Retinal pigment epithelial cell (primary cell): ENCODE results near the gene PPP2R5E.

Experiments
- DNase-seq: peaks from one replicate; pipeline ENCODE4 v3.0.0-alpha.2; 2010; ENCODE audit warnings: low read depth
- H3K4me3 ChIP-seq: 2 replicates; pipeline ENCODE4 v1.5.1; 2011; ENCODE audit warnings: mild to moderate bottlenecking, low read length, control low read depth, moderate library complexity
- TF ChIP-seq, protein P1 (sequence below): conservative IDR thresholded peaks from 2 replicates; pipeline ENCODE4 v1.5.1; 2011; ENCODE audit warnings: low read depth, low read length, control low read depth, inconsistent platforms

The PPP2R5E gene

GRCh38 chr14:63394841-63395240 is 148.3 kb downstream of the PPP2R5E start:
- TF ChIP-seq, protein P1, sequence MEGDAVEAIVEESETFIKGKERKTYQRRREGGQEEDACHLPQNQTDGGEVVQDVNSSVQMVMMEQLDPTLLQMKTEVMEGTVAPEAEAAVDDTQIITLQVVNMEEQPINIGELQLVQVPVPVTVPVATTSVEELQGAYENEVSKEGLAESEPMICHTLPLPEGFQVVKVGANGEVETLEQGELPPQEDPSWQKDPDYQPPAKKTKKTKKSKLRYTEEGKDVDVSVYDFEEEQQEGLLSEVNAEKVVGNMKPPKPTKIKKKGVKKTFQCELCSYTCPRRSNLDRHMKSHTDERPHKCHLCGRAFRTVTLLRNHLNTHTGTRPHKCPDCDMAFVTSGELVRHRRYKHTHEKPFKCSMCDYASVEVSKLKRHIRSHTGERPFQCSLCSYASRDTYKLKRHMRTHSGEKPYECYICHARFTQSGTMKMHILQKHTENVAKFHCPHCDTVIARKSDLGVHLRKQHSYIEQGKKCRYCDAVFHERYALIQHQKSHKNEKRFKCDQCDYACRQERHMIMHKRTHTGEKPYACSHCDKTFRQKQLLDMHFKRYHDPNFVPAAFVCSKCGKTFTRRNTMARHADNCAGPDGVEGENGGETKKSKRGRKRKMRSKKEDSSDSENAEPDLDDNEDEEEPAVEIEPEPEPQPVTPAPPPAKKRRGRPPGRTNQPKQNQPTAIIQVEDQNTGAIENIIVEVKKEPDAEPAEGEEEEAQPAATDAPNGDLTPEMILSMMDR: no peak
- no peak overlapping the region for H3K4me3 ChIP-seq
- no peak for DNase-seq

- no peak for DNase-seq
- TF ChIP-seq, protein P1: no peak
- H3K4me3 ChIP-seq: no peak overlapping the region
Observed at GRCh38 chr14:63394432-63394831, 148.7 kb downstream of the PPP2R5E start.

DNA sequence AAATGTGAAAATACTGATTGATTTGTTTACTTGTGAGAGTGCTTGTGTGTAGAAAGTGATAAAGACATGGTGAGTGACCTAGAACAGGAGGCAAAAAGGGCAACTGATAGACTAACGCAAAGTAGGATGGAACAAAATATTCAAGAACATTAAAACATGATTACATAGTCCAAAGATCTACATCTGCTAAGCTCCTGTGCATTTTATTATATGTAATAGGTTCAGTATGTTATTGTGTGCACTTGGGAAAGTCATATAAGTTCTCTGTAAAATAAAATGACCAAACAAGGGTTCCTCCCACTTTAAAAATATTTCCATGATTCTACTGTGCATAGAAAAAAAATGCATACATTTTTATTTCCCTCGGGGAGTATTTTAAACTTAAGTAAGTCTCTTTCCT is 150.2 kb downstream of the PPP2R5E start:
- no peak overlapping the region for H3K4me3 ChIP-seq
- TF ChIP-seq, protein P1: no peak
- DNase-seq: no peak

GRCh38 chr14:63392236-63392635 is 150.9 kb downstream of the PPP2R5E start:
- DNase-seq: no peak
- TF ChIP-seq, protein P1: no peak
- H3K4me3 ChIP-seq: no peak overlapping the region

DNA sequence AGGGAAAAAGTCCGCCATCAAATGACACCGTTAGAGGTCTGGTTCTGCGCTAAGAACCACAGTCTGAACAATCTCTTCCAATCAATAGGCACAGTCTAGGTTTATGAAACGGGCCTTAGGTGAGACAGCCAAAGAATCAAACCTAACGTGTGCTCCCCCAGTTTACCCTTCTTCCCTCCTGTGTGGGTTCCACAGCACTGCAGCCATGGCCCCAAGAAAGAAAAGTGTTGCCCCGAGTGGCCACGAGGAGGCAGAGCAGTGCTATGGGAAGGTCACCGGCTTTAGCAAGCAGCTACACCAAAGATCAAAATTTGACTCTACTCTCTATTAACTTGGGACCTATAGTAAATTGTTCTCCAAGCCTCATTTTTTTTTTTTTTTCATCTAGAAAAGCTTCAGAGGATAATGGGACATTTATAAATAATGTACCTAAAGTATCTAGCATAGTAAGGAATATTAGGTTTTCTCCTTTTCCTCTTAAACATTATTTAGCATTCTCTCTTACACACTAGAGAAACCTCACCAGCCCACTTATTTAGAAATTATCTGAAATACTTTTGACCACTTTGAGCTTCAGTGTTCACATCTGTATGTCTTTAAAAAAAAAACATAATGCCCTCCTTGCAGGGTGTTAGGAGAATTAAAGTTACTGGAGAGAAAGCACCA is 154.3 kb downstream of the PPP2R5E start:
- DNase-seq: peak; percentile 3
- H3K4me3 ChIP-seq: no peak overlapping the region
- TF ChIP-seq, protein P1: peak; percentile 91

DNA sequence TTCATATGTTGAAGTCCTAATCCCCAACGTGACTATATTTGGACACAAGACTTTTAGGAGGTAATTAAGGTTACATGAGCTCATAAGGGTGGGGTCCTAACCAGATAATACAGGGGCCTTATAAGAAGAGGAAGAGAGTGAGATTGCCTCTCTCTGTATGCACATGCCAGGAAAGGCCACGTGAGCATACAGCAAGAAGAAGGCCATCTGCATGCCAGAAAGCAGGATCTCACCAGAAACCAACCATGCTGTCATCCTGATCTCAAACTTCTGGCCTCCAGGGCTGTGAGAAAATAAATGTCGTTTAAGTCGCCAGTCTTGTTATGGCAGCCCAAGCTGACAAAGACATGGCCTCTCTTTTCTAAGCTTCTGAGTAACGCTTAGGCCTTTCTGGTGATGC is 155.5 kb downstream of the PPP2R5E start:
- TF ChIP-seq, protein P1: no peak
- no peak for DNase-seq
- H3K4me3 ChIP-seq: no peak overlapping the region

DNA sequence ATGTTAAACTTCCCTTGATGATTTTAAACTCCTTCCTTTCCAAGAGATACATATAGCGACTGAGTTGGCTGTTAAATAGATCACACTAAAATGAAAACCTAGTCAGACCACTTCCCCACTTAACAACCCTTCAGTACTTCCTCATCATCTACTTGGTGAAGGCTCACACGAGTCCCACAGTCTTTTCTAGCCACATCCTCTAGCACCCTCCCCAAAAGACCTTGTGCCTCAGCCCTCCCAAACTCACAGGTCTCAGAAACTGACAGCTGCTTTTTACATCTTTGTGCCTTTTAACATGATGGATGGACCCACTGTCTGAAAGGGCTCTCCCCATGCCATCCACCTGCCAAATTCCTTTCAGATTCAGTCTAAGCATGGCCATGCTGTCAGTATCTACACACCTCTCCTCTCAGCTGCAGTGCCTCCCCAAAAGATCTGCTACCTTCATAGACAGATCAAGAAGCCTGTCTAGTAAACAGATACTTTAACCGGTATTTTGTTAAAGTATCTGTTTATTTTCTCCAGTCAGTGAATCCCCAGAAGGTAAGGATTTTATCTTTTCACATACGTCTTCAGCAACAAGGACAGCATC is 159.3 kb downstream of the PPP2R5E start:
- TF ChIP-seq, protein P1: no peak
- H3K4me3 ChIP-seq: no peak overlapping the region
- DNase-seq: no peak
